OCI-LY1 (cell line): ENCODE results near the gene TOMM7.
A peak's percentile ranks its signal among the peaks of the same experiment; 100 is the strongest.

ENCODE experiments used
- H2AFZ ChIP-seq: fragments of 200-600 bp; sonication (generic), shearing (Covaris generic); 2 replicates; pipeline ENCODE4 v1.6.0; 2014; ENCODE audit warnings: antibody characterized with exemption, mild to moderate bottlenecking, low read length
- H3F3A ChIP-seq: fragments of 200-600 bp; sonication (generic), shearing (Covaris generic); 2 replicates; pipeline ENCODE4 v1.6.0; 2014; ENCODE audit warnings: mild to moderate bottlenecking, antibody characterized with exemption, low read length, moderate library complexity; ENCODE audit not compliant: insufficient read depth
- H3K27ac ChIP-seq: fragments of 200-600 bp; sonication (generic); 2 replicates; pipeline ENCODE4 v1.5.1; 2014; ENCODE audit warnings: low read length, mixed run types, mild to moderate bottlenecking, low read depth; ENCODE audit not compliant: poor library complexity, severe bottlenecking
- H3K27me3 ChIP-seq: fragments of 200-600 bp; sonication (generic); 2 replicates; pipeline ENCODE4 v1.6.0; 2014; ENCODE audit warnings: antibody characterized with exemption, mild to moderate bottlenecking, low read length, moderate library complexity; ENCODE audit not compliant: insufficient read depth
- H3K36me3 ChIP-seq: fragments of 200-600 bp; sonication (generic); 2 replicates; pipeline ENCODE4 v1.6.1; 2014; ENCODE audit warnings: mild to moderate bottlenecking, antibody characterized with exemption, low read length, moderate library complexity, mixed read lengths; ENCODE audit not compliant: insufficient read depth
- H3K4me1 ChIP-seq: fragments of 200-600 bp; sonication (generic); 2 replicates; pipeline ENCODE4 v1.5.1; 2014; ENCODE audit warnings: mild to moderate bottlenecking, low read length, moderate library complexity; ENCODE audit not compliant: insufficient read depth, severe bottlenecking
- H3K4me2 ChIP-seq: fragments of 200-600 bp; sonication (generic), shearing (Covaris generic); 2 replicates; pipeline ENCODE4 v1.6.1; 2014; ENCODE audit warnings: low read length
- H3K4me3 ChIP-seq: fragments of 200-600 bp; sonication (generic); 2 replicates; pipeline ENCODE4 v1.5.1; 2014; ENCODE audit warnings: low read length, low read depth, mild to moderate bottlenecking, mixed read lengths; ENCODE audit not compliant: poor library complexity, severe bottlenecking
- H3K79me2 ChIP-seq: fragments of 200-600 bp; shearing (Covaris generic); 2 replicates; pipeline ENCODE4 v1.6.1; 2016; ENCODE audit warnings: mixed run types, low read length, mixed read lengths; ENCODE audit not compliant: insufficient read depth
- H3K9ac ChIP-seq: fragments of 200-600 bp; sonication (generic), shearing (Covaris generic); 2 replicates; pipeline ENCODE4 v1.6.1; 2014; ENCODE audit warnings: mild to moderate bottlenecking, low read length, mixed read lengths
- H3K9me2 ChIP-seq: fragments of 200-600 bp; sonication (generic), shearing (Covaris generic); 2 replicates; pipeline ENCODE4 v1.6.1; 2014; ENCODE audit warnings: low read depth, mild to moderate bottlenecking, low read length, mixed read lengths
- H3K9me3 ChIP-seq: fragments of 200-600 bp; shearing (Covaris generic); 2 replicates; pipeline ENCODE4 v1.6.1; 2014; ENCODE audit warnings: low read length, mixed read lengths
- H4K20me1 ChIP-seq: fragments of 200-600 bp; sonication (generic), shearing (Covaris generic); 2 replicates; pipeline ENCODE4 v1.6.0; 2016; ENCODE audit warnings: mild to moderate bottlenecking, low read length; ENCODE audit not compliant: insufficient read depth
- CTCF ChIP-seq: fragments of 200-600 bp; sonication (generic), shearing (Covaris generic); IDR thresholded peaks from 2 replicates; pipeline ENCODE4 v1.5.1; 2017; ENCODE audit warnings: mild to moderate bottlenecking, antibody characterized with exemption, low read length, moderate library complexity, mixed read lengths
- EZH2 ChIP-seq: fragments of 200-600 bp; sonication (generic), shearing (Covaris generic); IDR thresholded peaks from 2 replicates; pipeline ENCODE4 v1.8.0; 2017; ENCODE audit warnings: borderline replicate concordance, mixed run types, mild to moderate bottlenecking, antibody characterized with exemption, low read length, moderate library complexity, mixed read lengths

The TOMM7 gene

DNA sequence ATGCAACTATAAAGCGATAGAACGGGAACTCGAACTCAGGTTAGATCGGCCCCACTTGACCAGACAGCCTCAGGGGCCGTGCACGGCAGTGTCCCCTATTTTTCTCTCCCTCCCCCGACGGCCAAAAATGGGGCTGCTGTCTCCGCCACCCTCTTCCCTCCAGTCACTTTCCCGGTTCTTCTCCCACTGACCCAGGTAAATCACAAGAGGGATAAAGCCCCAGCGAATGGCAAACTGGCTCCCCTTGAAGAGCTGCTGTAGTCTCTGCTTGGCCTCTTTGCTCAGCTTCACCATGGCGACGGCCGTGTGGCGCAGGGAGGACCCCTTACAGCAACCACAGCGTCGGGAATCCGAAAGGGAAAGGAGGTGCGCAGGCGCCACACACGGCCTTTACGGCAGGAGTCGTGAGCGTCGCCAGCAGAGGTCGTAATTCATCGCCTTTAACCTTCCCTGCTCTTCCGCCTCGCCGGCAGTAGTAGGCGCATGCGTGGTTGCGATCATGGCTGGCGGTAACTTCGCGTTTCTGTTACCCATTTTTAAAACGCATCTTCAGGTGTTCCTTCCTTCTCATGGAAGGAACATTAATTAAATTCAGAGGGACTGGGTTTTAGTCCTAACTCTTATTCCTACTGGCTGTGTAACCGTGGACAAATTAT, at the start of gene TOMM7:
TSS of gene TOMM7 (minus strand) at position 364 of the 656 bp plus-strand sequence. CDS start at position 294, 70 bp downstream.
- peak within 1 kb of the TSS; percentile 86 for H3K4me2 ChIP-seq
- H3K27me3 ChIP-seq: no peaks in the 10 kb centered on the region
- H2AFZ ChIP-seq: peak within 1 kb of the TSS; percentile 67
- H3F3A ChIP-seq: no peaks in the 10 kb centered on the region
- peaks cover 33% of the 10 kb centered on the region for H3K4me1 ChIP-seq
- no peak within 1 kb of the TSS for H3K27ac ChIP-seq
- H3K4me3 ChIP-seq: peak within 1 kb of the TSS; percentile 74
- no peaks in the 10 kb centered on the region for H4K20me1 ChIP-seq
- no peaks in the 10 kb centered on the region for H3K9me3 ChIP-seq
- TF ChIP-seq CTCF (peak; percentile 28; the same call in 1 of the 2 replicates), EZH2 (no peak)
- H3K79me2 ChIP-seq: peaks cover 15% of the 10 kb centered on the region
- H3K36me3 ChIP-seq: peaks cover 10% of the 10 kb centered on the region
- no peaks in the 10 kb centered on the region for H3K9me2 ChIP-seq
- peak within 1 kb of the TSS; percentile 81 for H3K9ac ChIP-seq

DNA sequence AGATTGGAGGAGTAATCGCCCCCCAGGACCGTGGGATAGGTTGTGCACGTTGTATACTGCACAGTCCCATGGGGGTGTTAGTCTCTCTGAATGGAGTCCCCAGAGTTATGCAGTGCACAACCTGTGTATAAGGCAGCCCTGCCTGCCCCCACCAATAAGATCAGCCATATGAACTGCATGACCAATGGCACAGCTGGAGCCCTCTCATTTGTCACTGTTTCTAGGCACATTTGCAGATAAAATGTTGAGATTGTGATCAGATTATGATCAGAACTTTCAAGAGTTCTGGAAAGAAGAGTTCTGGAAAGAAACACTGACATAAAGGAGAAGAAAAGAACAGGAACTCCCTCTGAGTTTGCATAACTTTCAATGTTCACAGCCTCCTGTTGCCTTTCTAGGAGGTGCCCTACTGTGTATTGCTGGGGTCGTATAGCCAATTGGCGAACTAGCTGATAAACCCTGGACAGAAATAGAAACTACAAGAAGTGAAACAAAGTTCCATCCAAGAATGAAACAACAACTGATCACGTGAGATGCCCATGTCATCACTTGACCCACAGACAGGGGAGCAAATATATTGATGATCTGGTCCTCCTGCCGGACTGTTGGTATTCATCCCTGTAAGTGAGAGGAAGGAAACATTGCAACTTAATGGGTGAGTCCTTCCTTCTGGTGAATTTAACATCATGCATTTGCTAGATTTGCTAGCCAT, 49.6 kb upstream of the TOMM7 start:
- no peak overlapping the region for H3K27ac ChIP-seq
- no peaks in the 10 kb centered on the region for H3K9me3 ChIP-seq
- TF ChIP-seq CTCF (no peak), EZH2 (no peak)
- no peaks in the 10 kb centered on the region for H3K4me1 ChIP-seq
- no peak overlapping the region for H2AFZ ChIP-seq
- H3K4me3 ChIP-seq: no peak overlapping the region
- H3K36me3 ChIP-seq: no peaks in the 10 kb centered on the region
- no peak overlapping the region for H3K9ac ChIP-seq
- no peaks in the 10 kb centered on the region for H4K20me1 ChIP-seq
- no peaks in the 10 kb centered on the region for H3K79me2 ChIP-seq
- H3F3A ChIP-seq: no peaks in the 10 kb centered on the region
- H3K4me2 ChIP-seq: no peak overlapping the region
- no peaks in the 10 kb centered on the region for H3K9me2 ChIP-seq
- no peaks in the 10 kb centered on the region for H3K27me3 ChIP-seq

GRCh38 chr7:22871661-22872060, 49.0 kb upstream of the TOMM7 start:
- no peak overlapping the region for H3K27ac ChIP-seq
- no peak overlapping the region for H3K4me2 ChIP-seq

More at GRCh38 chr7:22871661-22872060, 49.0 kb upstream of the TOMM7 start:
- no peaks in the 10 kb centered on the region for H3K4me1 ChIP-seq
- H3K9ac ChIP-seq: no peak overlapping the region
- no peak overlapping the region for H3K4me3 ChIP-seq
- no peaks in the 10 kb centered on the region for H3K79me2 ChIP-seq
- H2AFZ ChIP-seq: no peak overlapping the region
- H3K9me2 ChIP-seq: no peaks in the 10 kb centered on the region
- H3K27me3 ChIP-seq: no peaks in the 10 kb centered on the region
- H3K36me3 ChIP-seq: no peaks in the 10 kb centered on the region
- peaks cover 3% of the 10 kb centered on the region; the same call in 1 of the 2 replicates for H3F3A ChIP-seq
- TF ChIP-seq EZH2: no peak
- TF ChIP-seq CTCF: no peak
- H3K9me3 ChIP-seq: no peaks in the 10 kb centered on the region
- H4K20me1 ChIP-seq: no peaks in the 10 kb centered on the region
